Activated naive CD8-positive, alpha-beta T cell treated with anti-CD3 and anti-CD28 coated beads, Interleukin-2, amount 50 U/mL, for 16 hours (primary cell): ENCODE data around the gene MUC7.
"Not testable (repeated sequence)": the region's sequence is repeated elsewhere in the genome, so short reads cannot be mapped to it uniquely, and the experiment has no call there.

Experiments
- DNase-seq: peaks from one replicate; pipeline ENCODE4 v3.0.0-alpha.2; 2020; ENCODE audit warnings: low read depth, low spot score

MUC7 gene

GRCh38 chr4:70471897-70472296, at the start of gene MUC7:
Gene MUC7 (plus strand): TSS chr4:70472197. CDS start chr4:70474022, 1,825 bp downstream.
- no peak for DNase-seq

GRCh38 chr4:70425306-70425705, 46.7 kb upstream of the MUC7 start:
- no peak for DNase-seq

- DNase-seq = no peak
These were observed 45.2 kb upstream of the MUC7 start for GRCh38 chr4:70426789-70427188.

- DNase-seq = no peak
These were observed 34.8 kb upstream of the MUC7 start for GRCh38 chr4:70437197-70437596.

- DNase-seq = no peak
These were observed 29.5 kb upstream of the MUC7 start for GRCh38 chr4:70442474-70442873.

- no peak for DNase-seq
These were observed 28.7 kb upstream of the MUC7 start for GRCh38 chr4:70443329-70443728.

GRCh38 chr4:70449220-70449619, 22.8 kb upstream of the MUC7 start:
- DNase-seq = no peak

- DNase-seq = no peak
These were observed 19.1 kb upstream of the MUC7 start for GRCh38 chr4:70452946-70453345.

GRCh38 chr4:70463335-70463734, 8.7 kb upstream of the MUC7 start:
- no peak for DNase-seq

GRCh38 chr4:70473679-70474078, 1.7 kb downstream of the MUC7 start:
- DNase-seq = no peak

GRCh38 chr4:70488748-70489147, 16.8 kb downstream of the MUC7 start:
- DNase-seq = no peak

GRCh38 chr4:70496231-70496630, 24.2 kb downstream of the MUC7 start:
- DNase-seq = no peak

- DNase-seq = not testable (repeated sequence)
These were observed 29.8 kb downstream of the MUC7 start for GRCh38 chr4:70501838-70502237.

GRCh38 chr4:70504733-70505132, 32.7 kb downstream of the MUC7 start:
- no peak for DNase-seq

GRCh38 chr4:70505151-70505748, 33.3 kb downstream of the MUC7 start:
- DNase-seq = peak; percentile 2

- no peak for DNase-seq
These were observed 36.8 kb downstream of the MUC7 start for GRCh38 chr4:70508801-70509200.

GRCh38 chr4:70511365-70511764, 39.4 kb downstream of the MUC7 start:
- DNase-seq = no peak

- DNase-seq = no peak
These were observed 43.6 kb downstream of the MUC7 start for GRCh38 chr4:70515367-70516250.

- DNase-seq = no peak
These were observed 46.3 kb downstream of the MUC7 start, which contains the start of gene AMTN for GRCh38 chr4:70518269-70518668. Gene AMTN (plus strand): TSS chr4:70518569. CDS start chr4:70518778, 209 bp downstream.

GRCh38 chr4:70518716-70519115, 46.7 kb downstream of the MUC7 start:
- no peak for DNase-seq

- no peak for DNase-seq
These were observed 50.6 kb downstream of the MUC7 start for GRCh38 chr4:70522626-70523025.

GRCh38 chr4:70530997-70531396, 59.0 kb downstream of the MUC7 start:
- no peak for DNase-seq

- DNase-seq = no peak
These were observed 60.0 kb downstream of the MUC7 start for GRCh38 chr4:70531981-70532380.
